Fibroblast of mammary gland (primary cell): ENCODE measurements around the gene PLA2G15.

Experiments
- DNase-seq: peaks from one replicate; pipeline ENCODE4 v3.0.0-alpha.2; 2010; ENCODE audit warnings: low read depth
- H3K4me3 ChIP-seq: 2 replicates; pipeline ENCODE4 v1.5.1; 2011; ENCODE audit warnings: low read depth, mild to moderate bottlenecking, low read length, moderate library complexity; ENCODE audit not compliant: control insufficient read depth
- TF ChIP-seq, protein P1 (sequence below): conservative IDR thresholded peaks from 2 replicates; pipeline ENCODE4 v1.5.1; 2011; ENCODE audit warnings: low read depth, low read length, inconsistent platforms; ENCODE audit not compliant: control insufficient read depth, insufficient read depth

Gene PLA2G15

DNA sequence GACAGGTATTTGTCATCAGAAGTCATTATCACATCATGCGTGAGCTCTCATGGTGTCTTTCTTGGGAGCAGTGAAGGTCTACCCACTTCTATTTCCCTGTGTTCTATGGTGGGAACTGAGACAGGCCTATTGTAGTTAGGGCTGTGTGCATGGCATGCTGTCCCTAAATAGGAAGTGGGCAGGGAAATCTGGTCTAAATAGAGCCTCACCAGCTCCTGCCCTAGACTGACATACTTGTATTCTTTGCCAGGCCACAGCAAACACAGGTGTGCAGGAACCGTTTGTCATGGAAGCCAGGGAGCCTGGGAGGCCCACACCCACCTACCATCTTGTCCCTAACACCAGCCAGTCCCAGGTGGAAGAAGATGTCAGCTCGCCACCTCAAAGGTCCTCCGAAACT is 29.3 kb downstream of the PLA2G15 start:
- DNase-seq, result no peak
- TF ChIP-seq, protein P1, sequence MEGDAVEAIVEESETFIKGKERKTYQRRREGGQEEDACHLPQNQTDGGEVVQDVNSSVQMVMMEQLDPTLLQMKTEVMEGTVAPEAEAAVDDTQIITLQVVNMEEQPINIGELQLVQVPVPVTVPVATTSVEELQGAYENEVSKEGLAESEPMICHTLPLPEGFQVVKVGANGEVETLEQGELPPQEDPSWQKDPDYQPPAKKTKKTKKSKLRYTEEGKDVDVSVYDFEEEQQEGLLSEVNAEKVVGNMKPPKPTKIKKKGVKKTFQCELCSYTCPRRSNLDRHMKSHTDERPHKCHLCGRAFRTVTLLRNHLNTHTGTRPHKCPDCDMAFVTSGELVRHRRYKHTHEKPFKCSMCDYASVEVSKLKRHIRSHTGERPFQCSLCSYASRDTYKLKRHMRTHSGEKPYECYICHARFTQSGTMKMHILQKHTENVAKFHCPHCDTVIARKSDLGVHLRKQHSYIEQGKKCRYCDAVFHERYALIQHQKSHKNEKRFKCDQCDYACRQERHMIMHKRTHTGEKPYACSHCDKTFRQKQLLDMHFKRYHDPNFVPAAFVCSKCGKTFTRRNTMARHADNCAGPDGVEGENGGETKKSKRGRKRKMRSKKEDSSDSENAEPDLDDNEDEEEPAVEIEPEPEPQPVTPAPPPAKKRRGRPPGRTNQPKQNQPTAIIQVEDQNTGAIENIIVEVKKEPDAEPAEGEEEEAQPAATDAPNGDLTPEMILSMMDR, result no peak
- H3K4me3 ChIP-seq, result no peak overlapping the region

DNA sequence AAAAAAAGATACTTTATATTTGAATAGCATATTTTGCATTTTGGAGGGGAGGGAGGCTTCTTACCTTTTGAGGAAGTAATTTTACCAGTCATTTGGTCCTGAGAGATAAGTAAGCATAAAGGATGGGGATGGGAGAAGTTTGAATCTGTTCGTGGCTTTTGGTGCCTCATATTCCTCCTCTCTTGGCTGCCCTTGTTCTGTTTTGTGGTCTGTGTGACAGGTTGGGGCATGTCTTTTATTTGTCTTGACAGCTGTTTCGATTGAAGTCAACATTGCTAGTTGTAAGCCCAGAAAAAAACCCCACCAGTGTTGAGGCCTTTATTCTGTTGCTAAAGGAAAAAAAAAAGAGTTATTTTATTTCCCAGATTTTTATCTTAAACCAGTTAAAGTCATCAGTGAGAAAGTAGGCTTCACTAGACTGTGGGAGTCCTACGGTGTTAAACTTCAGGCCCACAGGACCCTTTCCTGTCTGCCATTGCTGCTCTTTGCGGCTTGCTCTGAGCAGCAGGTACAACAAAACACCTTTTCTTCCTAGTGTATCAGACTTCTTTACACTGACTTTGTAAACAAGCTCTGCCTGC is 30.5 kb downstream of the PLA2G15 start:
- TF ChIP-seq, protein P1, result no peak
- H3K4me3 ChIP-seq, result no peak overlapping the region
- no peak for DNase-seq

DNA sequence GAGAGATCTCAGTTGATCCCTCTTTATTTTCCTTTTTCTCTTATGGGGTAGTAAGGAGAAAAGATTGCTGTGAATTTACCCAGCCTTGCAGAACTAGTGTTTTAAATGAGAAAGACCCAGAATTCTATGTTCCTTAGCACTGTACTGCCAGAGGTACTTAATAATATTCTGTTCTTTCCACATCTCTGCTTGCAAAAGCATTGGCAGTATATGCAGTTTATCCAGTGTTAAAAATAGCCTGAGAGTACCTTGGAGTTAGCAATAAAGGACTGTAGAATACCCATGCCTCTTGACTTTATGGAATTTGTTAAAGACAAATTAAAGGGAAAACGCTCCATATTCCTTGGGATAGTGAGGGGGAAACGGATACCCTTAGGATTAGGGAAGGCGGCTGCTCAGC is 31.1 kb downstream of the PLA2G15 start:
- TF ChIP-seq, protein P1, result no peak
- no peak overlapping the region for H3K4me3 ChIP-seq
- DNase-seq, result no peak

DNA sequence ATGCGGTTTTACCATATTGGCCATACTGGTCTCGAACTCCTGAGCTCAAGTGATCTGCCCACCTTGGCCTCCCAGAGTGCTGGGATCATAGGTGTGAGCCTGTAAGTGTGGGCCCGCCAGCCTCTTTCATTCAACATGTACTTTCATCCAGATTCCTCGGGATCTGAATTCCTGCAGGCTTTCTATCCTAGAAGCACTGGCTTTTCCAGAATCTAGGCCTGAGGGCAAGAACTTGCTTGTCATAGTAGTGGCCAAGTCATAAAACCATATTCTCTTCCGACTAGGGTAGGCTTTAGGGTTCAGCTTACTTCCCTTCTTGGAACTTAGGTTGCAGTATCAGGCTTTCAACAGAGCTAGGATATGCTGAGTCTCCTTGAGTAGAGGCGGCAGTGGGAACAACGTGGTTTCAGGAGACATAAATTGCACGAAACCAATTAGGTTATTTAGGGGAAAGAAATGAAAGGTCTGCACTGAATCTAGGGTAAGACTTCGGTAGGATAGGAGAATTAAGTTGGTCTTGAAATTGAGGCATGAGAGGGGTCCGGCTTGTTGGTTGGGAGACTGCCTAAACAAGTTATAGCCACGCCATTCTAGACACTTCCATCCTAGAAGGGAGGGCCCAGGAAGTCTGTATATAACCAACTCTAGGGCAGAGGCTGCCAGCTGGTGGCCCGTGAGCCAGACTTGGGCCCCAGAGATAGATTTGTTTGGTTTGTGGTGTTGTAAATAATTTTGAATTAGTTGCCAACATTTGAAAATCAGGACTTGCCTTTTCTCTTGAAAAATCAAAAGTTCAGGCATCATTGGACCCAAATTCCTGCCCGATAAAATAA is 34.8 kb downstream of the PLA2G15 start:
- DNase-seq, result no peak
- H3K4me3 ChIP-seq, result no peak overlapping the region
- TF ChIP-seq, protein P1, result no peak

DNA sequence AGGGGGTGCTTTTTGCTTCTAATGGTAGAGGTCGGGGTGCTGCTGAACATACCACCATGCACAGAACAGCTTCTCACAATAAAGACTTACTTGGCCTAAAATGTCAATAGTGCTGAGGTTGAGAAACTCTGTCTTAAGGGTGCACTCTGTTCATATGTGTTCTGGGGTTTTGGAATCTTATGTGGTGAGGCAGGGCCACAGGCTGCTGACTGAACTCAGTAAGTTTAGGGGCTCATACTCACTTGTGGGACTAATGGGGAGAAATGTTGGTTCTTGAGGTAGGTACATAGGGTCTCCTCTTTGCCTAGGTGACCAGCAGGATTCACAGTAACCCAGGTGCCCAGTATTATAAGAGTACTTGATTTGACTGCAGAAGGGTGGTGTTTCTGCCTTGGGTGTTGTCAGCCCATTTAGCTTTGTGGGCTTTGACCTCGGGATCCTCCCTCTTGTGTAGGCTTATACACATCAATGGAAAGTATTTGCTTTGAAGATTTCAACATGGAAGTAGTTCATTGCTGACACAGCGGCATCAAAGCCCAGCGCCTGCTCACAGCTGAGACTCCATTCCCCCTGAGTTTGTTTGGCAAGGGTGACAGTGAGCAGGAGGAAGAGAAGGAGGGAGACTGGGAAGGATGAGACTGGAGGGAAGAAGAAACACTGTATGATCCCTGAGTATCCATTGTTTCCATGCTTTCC is 36.3 kb downstream of the PLA2G15 start:
- TF ChIP-seq, protein P1, result no peak
- no peak for DNase-seq
- no peak overlapping the region for H3K4me3 ChIP-seq

DNA sequence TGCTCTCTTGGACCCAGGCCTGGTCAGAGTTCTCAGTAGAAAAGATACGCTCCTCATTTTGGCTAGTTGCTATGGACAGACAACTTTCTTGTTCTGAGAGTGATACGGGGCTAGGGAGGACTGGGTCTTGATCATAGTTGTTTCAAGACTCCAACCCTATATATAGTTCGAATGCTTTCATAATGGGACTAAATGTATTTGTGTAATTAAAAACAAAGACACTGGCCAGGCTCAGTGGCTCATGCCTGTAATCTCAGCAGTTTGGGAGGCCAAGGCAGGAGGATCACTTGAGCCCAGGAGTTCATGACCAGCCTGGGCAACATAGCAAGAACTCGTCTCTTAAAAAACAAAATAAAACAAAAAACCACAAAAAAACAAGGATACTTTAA is 36.9 kb downstream of the PLA2G15 start:
- H3K4me3 ChIP-seq, result no peak overlapping the region
- TF ChIP-seq, protein P1, result no peak
- DNase-seq, result no peak
